Measurements from ENCODE around the gene TUBGCP6.

DNA sequence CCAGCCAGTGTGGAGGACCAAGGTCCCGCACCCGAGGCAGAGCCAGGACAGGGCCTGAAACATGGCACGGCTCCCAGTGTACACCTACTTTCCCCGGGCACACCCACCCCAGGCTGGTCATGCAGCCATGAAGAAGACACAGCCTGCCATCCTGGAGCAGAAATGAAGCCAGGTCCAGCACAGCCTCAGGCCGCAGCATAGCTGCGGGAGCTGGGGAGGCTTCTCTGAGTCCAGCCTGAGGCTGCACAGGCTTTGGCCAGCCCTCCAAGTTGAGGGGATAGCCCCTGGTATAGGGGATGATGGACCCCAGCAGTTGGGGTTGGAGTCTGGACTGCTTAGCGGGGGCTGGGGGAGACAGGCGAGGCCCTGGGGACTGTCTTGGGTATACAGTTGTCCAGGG is 9.1 kb upstream of the TUBGCP6 start:
- no peak for TF ChIP-seq EZH2 (IDR thresholded peaks at IDR 0.05; ENCODE audit: borderline replicate concordance, low read depth, low read length, poor library complexity, severe bottlenecking)
- TF ChIP-seq, protein P1, sequence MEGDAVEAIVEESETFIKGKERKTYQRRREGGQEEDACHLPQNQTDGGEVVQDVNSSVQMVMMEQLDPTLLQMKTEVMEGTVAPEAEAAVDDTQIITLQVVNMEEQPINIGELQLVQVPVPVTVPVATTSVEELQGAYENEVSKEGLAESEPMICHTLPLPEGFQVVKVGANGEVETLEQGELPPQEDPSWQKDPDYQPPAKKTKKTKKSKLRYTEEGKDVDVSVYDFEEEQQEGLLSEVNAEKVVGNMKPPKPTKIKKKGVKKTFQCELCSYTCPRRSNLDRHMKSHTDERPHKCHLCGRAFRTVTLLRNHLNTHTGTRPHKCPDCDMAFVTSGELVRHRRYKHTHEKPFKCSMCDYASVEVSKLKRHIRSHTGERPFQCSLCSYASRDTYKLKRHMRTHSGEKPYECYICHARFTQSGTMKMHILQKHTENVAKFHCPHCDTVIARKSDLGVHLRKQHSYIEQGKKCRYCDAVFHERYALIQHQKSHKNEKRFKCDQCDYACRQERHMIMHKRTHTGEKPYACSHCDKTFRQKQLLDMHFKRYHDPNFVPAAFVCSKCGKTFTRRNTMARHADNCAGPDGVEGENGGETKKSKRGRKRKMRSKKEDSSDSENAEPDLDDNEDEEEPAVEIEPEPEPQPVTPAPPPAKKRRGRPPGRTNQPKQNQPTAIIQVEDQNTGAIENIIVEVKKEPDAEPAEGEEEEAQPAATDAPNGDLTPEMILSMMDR (conservative IDR thresholded peaks at IDR 0.05; ENCODE audit: low read depth, low read length), result no peak

Data from A673 (cell line).